ENCODE measurements around the gene RBM17. TPM values are rescaled to one million over a fixed set of nuclear protein-coding genes. Genes with fewer than 3 reads are reported as not detected.
A peak's percentile ranks its signal among the peaks of the same experiment; 100 is the strongest.
"Not testable (repeated sequence)": the region's sequence is repeated elsewhere in the genome, so short reads cannot be mapped to it uniquely, and the experiment has no call there.

The RBM17 gene
- total RNA-seq, 1 experiment from 2014 or later = 160 TPM

DNA sequence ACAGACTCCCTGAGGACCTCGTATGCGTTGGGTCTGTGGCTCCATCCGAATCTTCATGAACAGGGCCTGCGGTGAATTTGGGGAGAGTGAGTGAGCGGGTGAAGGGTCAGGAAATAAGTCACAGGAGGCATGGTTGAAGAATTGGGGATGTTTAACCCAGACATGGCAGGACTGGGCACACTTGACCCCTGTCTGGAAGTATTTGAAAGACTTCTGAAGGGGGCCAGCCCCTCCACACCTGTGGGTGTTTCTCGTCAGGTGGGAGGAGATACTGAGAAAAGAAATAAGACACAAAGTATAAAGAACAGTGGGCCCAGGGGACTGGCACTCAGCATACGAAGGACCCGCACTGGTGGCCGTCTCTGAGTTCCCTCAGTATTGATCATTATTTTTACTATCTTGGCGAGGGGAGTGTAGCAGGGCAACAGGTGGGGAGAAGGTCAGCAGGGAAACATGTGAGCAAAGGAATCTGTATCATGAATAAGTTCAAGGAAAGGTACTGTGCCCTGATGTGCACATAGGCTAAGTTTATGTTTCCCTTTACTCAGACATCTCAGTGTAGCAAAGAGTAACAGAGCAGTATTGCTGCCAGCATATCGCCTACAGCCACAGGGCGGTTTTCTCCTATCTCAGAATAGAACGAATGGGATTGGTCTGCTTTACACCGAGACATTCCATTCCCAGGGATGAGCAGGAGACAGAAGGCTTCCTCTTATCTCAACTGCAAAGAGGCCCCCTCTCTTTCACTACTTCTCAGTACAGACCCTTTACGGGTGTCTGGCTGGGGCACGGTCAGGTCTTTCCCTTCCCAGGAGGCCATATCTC, 75.6 kb downstream of the RBM17 start (continued):
- TF ChIP-seq, protein P1, sequence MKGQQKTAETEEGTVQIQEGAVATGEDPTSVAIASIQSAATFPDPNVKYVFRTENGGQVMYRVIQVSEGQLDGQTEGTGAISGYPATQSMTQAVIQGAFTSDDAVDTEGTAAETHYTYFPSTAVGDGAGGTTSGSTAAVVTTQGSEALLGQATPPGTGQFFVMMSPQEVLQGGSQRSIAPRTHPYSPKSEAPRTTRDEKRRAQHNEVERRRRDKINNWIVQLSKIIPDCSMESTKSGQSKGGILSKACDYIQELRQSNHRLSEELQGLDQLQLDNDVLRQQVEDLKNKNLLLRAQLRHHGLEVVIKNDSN (CRISPR knock-in tag; IDR thresholded peaks at IDR 0.05) = no peak
- TF ChIP-seq JUN (CRISPR knock-in tag; IDR thresholded peaks at IDR 0.05) (no peak), GTF2I (CRISPR knock-in tag; conservative IDR thresholded peaks at IDR 0.05) (no peak)
- TF ChIP-seq, protein P2, sequence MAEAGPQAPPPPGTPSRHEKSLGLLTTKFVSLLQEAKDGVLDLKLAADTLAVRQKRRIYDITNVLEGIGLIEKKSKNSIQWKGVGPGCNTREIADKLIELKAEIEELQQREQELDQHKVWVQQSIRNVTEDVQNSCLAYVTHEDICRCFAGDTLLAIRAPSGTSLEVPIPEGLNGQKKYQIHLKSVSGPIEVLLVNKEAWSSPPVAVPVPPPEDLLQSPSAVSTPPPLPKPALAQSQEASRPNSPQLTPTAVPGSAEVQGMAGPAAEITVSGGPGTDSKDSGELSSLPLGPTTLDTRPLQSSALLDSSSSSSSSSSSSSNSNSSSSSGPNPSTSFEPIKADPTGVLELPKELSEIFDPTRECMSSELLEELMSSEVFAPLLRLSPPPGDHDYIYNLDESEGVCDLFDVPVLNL (CRISPR knock-in tag; IDR thresholded peaks at IDR 0.05; ENCODE audit: borderline replicate concordance, low read depth) = no peak

DNA sequence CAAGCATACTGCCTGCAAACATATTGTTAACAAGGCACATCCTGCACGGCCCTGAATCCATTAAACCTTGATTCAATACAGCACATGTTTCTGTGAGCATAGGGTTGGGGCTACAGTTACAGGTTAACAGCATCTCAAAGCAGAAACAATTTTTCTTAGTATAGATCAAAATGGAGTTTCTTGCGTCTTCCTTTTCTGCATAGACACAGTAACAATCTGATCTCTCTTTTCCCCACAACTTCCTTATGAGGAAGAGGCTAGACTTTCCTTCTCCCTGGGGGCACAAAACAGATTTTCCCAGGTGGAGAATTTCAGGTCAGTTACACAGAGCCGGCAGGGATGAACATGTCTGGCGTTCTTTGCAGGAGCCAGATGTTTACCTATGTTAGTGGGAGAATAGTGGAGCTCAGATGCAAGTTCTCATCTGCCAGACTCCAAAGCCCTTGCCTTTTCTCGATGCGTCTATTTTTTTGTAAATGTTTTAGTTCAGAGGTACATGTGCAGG, 76.4 kb downstream of the RBM17 start:
- H3K27ac Mint-ChIP-seq = peak overlapping the region; percentile 13; the same call in 1 of the 2 replicates
- CTCF ChIA-PET = no interaction called here

DNA sequence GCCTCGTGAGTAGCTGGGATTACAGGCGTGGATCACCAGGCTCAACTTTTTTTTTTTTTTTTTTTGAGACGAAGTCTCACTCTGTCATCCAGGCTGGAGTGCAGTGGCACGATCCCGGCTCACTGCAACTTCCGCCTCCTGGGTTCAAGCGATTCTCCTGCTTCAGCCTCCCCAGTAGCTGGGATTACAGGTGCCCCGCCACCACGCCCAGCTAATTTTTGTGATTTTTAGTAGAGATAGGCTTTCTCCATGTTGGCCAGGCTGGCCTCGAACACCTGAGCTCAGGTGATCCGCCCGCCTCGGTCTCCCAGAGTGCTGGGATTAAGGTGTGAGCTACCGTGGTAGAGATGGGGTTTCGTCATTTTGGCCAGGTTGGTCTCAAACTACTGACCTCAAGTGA, 77.1 kb downstream of the RBM17 start:
- H3K4me3 Mint-ChIP-seq = 0 out of 2 replicates have a peak overlapping the region, but pooled peaks have one; percentile 1
- H3K9me3 Mint-ChIP-seq; ATAC-seq; CTCF ChIA-PET; H3K27me3 Mint-ChIP-seq (ENCODE audit: low read depth); DNase-seq (ENCODE audit: low spot score); POLR2A ChIA-PET; H3K27ac Mint-ChIP-seq; H3K36me3 Mint-ChIP-seq: not testable (repeated sequence)
- peaks cover 42% of the 10 kb centered on the region for H3K4me1 Mint-ChIP-seq

More for the DNA sequence above, 76.4 kb downstream of the RBM17 start:
- H3K36me3 Mint-ChIP-seq = peaks cover 3% of the 10 kb centered on the region; the same call in 1 of the 2 replicates
- H3K9me3 Mint-ChIP-seq = no peaks in the 10 kb centered on the region
- ATAC-seq (no peak), DNase-seq (ENCODE audit: low spot score) (no peak)
- H3K27me3 Mint-ChIP-seq (ENCODE audit: low read depth) = peaks cover 6% of the 10 kb centered on the region
- POLR2A ChIA-PET = no interaction called here
- H3K4me3 Mint-ChIP-seq = 0 out of 2 replicates have a peak overlapping the region, but pooled peaks have one; percentile 1
- H3K4me1 Mint-ChIP-seq = peaks cover 38% of the 10 kb centered on the region
- TF ChIP-seq GTF2I (CRISPR knock-in tag; conservative IDR thresholded peaks at IDR 0.05) (no peak), NR3C1 (CRISPR knock-in tag; conservative IDR thresholded peaks at IDR 0.05; ENCODE audit: low read depth) (no peak), JUN (CRISPR knock-in tag; IDR thresholded peaks at IDR 0.05) (no peak), HMGA2 (CRISPR knock-in tag; IDR thresholded peaks at IDR 0.05) (no peak)
- TF ChIP-seq, protein P3, sequence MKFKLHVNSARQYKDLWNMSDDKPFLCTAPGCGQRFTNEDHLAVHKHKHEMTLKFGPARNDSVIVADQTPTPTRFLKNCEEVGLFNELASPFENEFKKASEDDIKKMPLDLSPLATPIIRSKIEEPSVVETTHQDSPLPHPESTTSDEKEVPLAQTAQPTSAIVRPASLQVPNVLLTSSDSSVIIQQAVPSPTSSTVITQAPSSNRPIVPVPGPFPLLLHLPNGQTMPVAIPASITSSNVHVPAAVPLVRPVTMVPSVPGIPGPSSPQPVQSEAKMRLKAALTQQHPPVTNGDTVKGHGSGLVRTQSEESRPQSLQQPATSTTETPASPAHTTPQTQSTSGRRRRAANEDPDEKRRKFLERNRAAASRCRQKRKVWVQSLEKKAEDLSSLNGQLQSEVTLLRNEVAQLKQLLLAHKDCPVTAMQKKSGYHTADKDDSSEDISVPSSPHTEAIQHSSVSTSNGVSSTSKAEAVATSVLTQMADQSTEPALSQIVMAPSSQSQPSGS (CRISPR knock-in tag; IDR thresholded peaks at IDR 0.05; ENCODE audit: borderline replicate concordance, low read depth) = no peak

Small RNA genes lying within 50 kb of the gene (microRNA-seq; reads per million reads assigned to microRNA genes)
- gene MIR3155A (ENCODE audit: borderline number of aligned reads) (not detected), gene MIR3155B (ENCODE audit: borderline number of aligned reads) (not detected)

Other genes starting within 250 kb of the RBM17 start
- 12.2 to 13.6 TPM (median 12.6 TPM) in 3 replicates for gene ANKRD16, start 199.1 kb upstream of the RBM17 start, total RNA-seq (2021)
- 62.8 to 66.8 TPM (median 63.7 TPM) in 3 replicates for gene FBH1, start 198.8 kb upstream of the RBM17 start, total RNA-seq (2021)
- gene IL15RA, start 111.5 kb upstream of the RBM17 start, total RNA-seq (2021) = 1.9 to 2.2 TPM (median 2.0 TPM) in 3 replicates
- gene IL2RA, start 26.7 kb upstream of the RBM17 start, total RNA-seq (2021) = 0.31 to 0.41 TPM (median 0.32 TPM) in 3 replicates
- 30.6 to 42.5 TPM (median 40.7 TPM) in 3 replicates for gene PFKFB3, start 113.9 kb downstream of the RBM17 start, total RNA-seq (2021)